ENCODE measurements around the gene SURF2.

GRCh38 chr9:133385452-133385851 lies 29.1 kb downstream of the SURF2 start:
- no peak for TF ChIP-seq CTCF (IDR thresholded peaks at IDR 0.05)
- TF ChIP-seq POLR2A (IDR thresholded peaks at IDR 0.05): no peak
- no peak for TF ChIP-seq POLR2AphosphoS5 (IDR thresholded peaks at IDR 0.05)
